GM10266 (cell line): Measurements from ENCODE around the gene ST7L.

Source experiments
- DNase-seq: peaks from one replicate; pipeline ENCODE4 v3.0.0; 2012; ENCODE audit errors: extremely low spot score
- CTCF ChIP-seq: IDR thresholded peaks from 2 replicates; pipeline ENCODE4 v1.5.1; 2012; ENCODE audit warnings: mild to moderate bottlenecking, low read depth; ENCODE audit not compliant: control insufficient read depth, insufficient read depth; ENCODE audit errors: missing control alignments

Gene ST7L

GRCh38 chr1:112583366-112583765, 35.6 kb downstream of the ST7L start:
- TF ChIP-seq CTCF: no peak
- DNase-seq: no peak

- DNase-seq: no peak
- TF ChIP-seq CTCF: no peak
Measured at GRCh38 chr1:112581586-112582192, 37.3 kb downstream of the ST7L start.

GRCh38 chr1:112579801-112580510, 39.0 kb downstream of the ST7L start:
- no peak for TF ChIP-seq CTCF
- no peak for DNase-seq

- no peak for TF ChIP-seq CTCF
Measured at GRCh38 chr1:112576240-112576639, 42.7 kb downstream of the ST7L start.

GRCh38 chr1:112575154-112575804, 43.7 kb downstream of the ST7L start:
- no peak for TF ChIP-seq CTCF
- DNase-seq: no peak

More at GRCh38 chr1:112576240-112576639, 42.7 kb downstream of the ST7L start:
- no peak for DNase-seq

GRCh38 chr1:112565800-112566199, 53.1 kb downstream of the ST7L start:
- TF ChIP-seq CTCF: no peak
- no peak for DNase-seq

- no peak for DNase-seq
- no peak for TF ChIP-seq CTCF
Measured at GRCh38 chr1:112564081-112564480, 54.9 kb downstream of the ST7L start.
